Superior temporal gyrus (tissue), 1 donor: ENCODE data around the gene TMEM92.

Experiments used
- DNase-seq: peaks from one replicate; pipeline ENCODE4 v3.0.0-alpha.2; 2016; ENCODE audit errors: extremely low spot score

Gene TMEM92

DNA sequence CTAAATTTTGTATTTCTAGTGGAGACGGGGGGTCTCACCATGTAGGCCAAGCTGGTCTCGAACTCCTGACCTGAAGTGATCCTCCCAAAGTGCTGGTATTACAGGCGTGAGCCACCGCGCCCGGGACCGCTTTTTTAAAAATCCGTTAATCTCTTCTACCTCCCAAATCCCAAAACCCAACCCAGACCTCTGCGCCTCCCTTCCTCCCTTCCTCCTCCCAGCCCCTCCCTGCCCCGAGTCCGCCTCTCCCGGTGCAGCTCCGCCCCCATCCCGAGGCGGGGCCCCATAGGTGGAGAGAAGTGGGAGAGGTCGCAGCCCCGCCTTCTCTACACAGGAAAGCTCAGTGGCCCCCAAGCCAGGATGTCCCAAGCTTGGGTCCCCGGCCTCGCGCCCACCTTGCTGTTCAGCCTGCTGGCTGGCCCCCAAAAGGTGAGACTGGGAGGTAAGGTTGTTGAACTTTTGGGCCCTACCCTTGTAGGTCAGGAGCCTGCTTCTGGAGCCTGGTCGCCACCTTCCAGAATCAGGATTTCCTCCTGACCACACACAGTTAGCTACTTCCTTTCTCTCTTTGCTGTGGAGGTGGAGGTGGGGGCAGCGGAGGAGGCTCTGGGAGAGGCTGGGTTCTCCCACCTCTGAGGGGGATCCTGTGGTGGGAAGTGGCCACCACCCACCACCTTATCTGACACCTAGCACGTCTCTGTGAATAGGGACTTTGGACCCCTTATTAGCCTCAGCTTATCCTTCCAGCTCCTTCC is at the start of gene TMEM92:
TSS of gene TMEM92 (plus strand) at position 325 of the 755 bp plus-strand sequence. CDS start at position 361, 36 bp downstream.
- no peak for DNase-seq

DNA sequence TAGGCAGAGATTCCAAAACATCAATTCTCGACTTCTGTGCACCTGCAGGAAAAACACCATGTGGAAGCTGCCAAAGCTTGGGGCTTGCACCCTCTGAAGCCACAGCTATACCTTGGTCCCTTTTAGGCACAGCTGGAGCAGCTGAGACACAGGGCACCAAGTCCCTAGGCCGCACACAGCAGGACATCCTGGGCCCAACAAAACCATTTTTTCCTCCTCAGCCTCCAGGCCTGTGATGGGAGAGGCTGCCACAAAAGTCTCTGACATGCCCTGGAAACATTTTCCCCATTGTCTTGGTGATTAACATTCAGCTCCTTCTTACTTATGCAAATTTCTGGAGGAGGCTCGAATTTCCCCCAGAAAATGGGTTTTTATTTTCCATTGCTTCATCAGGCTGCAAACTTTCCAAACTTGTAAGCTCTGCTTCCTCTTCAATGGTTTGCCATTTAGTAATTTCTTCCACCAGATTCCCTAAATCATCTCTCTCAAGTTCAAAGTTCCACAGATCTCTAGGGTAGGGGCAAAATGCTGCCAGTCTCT is 48.5 kb upstream of the TMEM92 start:
- no peak for DNase-seq

GRCh38 chr17:50234581-50234980 is 39.7 kb upstream of the TMEM92 start:
- no peak for DNase-seq

DNA sequence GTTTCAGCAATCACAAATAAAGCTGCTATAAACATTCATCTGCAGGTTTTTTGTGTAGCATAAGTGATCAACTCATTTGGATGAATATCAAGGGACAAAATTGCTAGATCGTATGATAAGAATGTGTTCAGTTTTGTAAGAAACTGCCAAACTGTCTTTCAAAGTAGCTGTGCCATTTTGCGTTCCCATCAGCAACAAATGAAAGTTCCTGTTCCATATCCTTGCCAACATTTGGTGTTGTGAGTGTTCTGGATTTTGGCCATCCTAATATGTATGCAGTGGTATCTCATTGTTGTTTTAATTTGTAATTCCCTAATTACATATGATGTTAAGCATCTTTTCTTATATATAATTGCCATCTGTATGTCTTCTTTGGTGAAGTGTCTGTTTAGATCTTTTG is 36.4 kb upstream of the TMEM92 start:
- no peak for DNase-seq

DNA sequence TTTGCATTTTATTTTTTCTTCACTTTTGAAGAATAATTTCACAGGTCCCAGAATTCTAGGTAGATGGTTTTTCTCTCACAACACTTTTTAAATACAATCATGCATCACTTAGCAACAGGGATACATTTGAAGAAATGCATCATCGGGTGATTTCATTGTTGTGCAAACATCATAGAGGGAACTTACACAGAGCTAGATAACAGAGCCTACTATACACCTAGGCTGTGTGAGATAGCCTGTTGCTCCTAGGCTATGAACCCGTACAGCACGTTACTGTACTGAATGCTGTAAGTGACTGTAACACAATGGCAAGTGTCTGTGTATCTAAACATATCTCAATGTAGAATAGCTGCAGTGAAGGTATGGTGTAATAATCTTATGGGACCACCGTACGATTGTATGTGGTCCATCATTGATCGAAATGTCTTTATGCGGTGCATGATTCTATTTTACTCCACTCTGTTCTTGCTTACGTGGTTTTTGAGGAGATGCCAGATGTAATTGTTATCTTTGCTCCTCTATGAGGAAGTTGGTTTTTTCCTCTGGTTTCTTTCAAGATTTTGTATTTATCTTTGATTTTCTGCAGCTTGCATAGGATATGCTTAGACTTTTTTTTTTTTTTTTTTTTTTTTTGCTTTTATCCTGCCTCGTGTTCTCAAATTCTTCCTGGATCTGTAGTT is 35.5 kb upstream of the TMEM92 start:
- no peak for DNase-seq

GRCh38 chr17:50239937-50240336 is 34.3 kb upstream of the TMEM92 start:
- DNase-seq = no peak

- DNase-seq = no peak
Observed at GRCh38 chr17:50240851-50241250, 33.4 kb upstream of the TMEM92 start.

GRCh38 chr17:50241431-50241830 is 32.8 kb upstream of the TMEM92 start:
- DNase-seq = no peak

- DNase-seq = no peak
Observed at GRCh38 chr17:50244771-50245170, 29.5 kb upstream of the TMEM92 start.

DNA sequence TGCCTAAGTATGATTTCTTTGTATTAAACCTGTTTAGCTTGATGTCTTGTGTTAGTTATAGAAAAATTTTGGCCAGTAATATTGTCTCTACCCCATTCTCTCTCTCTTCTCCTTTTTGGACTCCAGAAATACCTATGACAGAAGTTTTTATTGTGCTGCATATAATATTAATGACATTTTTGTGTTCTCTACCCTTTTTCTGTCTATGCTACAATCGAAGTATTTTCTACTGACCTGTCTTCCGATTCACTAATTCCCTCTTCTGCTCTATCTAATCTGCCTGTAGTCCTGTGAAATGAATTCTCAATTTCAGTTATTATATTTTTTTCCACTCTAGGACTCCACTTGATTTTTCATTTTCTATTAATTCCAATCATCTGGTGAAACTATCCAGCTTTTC is 26.0 kb upstream of the TMEM92 start:
- no peak for DNase-seq

DNA sequence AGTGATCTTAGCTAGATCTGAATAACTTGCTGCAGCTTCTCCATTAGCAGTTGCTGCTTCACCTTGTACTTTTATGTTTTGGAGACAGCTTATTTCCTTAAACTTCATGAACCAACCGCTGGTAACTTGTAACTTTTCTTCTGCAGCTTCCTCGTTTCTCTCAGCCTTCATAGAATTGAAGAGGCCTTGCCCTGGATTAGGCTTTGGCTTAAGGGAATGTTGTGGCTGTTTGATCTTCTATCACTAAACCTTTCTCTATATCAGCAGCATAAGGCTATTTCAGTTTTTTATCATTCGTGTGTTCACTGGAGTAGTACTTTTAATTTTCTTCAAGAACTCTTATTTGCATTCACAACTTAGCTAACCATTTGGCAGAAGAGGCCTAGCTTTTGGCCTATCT is 21.5 kb upstream of the TMEM92 start:
- DNase-seq = no peak

DNA sequence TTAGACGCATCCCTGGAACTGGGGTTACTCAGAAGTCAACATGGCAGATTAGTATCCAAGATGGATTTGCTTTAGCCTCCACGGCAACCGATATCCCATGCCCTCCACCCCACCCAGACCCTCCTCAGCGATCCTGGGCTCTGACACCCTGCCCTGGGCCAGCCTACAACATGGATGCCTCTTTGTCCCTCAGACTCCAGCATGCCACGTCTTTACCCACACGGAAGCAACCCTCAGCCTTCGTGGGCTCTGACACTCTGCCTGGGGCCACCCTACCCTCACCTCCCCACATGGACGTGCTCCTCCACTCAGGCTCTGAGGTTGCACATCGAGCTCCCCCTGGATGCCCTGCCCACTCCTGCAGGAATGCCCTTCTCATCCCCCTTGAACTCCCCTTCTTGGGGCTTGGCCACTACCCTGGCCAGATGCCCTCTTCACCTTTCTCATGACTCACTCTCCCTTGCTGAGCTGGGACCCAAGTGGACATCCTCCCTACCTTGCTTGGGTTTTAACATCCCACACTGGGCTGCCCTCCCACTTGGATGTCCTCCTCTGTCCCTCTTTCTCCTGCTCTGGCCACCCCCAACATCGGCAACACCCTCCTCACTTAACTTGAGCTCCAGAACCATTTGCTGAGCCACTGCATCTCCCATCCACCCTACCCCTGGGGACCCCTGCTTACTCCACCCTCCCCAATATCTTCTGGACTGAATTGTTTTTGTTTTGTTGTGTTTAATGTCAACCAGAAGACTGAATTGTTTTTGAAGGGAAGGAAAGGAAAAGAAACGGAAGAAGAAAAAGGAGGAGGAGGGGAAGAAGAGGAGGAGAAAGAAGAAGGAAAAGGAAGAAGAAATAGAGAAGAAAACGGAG is 18.3 kb upstream of the TMEM92 start:
- no peak for DNase-seq

DNA sequence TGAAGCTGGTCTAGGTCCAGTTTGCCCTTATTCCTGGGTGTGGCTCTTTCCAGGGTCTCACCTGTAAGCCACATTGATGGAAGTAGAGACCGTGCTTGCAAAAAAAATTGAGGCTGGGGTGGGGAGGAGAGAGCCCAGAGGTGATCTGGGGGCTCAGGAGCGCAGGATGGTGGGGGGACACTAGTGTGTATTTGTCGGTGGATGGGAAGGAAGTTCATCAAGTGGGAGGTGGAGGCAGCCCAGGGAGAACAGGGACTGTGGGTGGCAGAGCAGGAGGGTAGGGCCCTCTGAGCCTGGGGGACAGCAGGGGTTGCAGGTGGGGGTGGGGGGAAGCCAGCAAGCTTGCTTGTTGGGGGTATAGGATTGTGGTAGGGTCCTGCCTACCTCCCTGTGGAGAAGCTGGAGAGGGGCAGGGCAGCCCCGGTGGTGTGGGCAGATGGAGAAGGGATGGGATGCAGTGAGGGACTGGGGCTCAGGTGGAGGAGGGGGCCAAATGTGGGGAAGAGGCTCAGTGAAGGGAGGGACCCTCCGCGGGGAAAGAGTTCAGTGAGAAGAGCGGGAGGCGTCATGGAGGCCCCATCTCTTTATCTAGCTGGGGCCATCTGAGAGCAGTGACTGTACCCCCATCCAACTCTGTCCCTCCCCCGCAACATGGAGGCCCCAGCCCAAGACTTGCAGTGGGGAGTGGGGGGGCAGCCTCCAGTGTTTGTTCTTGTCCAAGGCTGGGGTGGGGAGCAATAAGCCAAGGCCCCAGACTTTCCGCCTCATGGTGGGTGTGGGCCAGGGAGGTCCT is 17.2 kb upstream of the TMEM92 start:
- no peak for DNase-seq

DNA sequence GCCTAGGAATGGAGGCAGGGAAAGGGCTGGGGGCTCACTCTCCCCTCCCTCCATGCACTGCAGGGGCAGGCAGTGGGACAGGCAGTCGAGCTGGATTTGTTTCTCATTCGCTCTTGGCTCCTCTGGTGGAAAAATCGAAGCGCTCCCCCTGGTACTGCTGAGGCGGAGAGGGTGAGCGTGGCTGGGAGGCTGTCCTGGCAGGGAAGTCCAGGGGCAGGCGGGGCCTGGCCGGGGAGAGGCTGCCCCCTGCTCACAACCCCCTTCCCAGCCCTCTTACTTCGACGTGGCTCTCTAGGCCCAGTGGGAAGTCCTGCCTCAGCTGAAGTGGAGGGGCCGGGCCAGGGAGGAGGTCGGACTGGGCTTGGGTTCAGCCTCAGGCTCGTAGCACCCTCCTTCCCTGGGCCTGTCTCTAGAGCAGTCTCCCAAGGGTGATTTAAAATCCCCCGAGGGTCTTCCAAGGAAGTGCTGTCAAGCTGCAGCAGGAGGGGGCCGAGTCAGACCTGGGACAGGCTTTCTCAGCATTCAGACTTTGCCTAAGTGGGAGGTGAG is 16.5 kb upstream of the TMEM92 start:
- DNase-seq = no peak

- DNase-seq = no peak
Observed at GRCh38 chr17:50258647-50259476, 15.4 kb upstream of the TMEM92 start.

DNA sequence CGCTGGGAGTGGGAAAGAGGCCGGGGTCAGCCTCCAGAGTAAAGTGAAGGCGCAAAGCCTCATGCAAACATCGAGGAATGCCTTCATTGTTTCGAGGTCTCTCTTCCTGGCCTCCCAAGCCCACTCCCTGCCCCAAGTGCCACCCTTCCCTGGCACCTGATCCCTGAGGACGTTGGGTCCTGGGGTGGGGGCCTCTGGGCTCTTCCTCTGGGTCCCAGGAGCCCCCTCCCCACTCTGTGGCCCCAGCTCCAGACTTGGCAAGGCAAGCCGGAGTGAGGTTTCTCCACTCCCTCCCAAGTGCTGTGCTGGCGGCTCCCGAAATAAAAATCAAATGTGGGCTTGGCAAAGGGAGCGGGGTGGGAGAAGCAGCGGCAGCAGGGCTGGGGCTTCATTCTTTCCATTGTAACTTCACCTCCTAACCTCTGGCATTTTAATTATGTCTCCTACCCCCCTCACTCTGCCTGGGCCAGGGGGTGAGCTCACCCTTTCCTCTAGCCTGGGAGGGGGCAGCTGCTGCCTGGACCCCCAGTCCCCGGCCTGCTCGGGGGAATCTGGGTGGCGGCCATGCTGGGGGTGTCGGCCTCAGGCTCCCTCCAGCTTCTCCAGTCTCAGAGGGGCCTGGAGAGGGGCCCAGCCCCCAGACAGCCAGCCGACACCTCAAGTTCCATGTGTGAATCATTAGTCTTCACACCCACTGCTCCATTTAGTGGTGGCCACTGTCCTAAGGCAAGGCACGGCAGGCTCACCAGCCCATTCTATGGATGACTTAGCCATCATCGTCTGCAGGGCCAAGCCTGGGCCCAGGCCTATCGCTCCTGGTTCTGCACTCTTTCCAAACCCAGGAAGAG is 14.6 kb upstream of the TMEM92 start:
- DNase-seq = no peak

- DNase-seq = no peak
Observed at GRCh38 chr17:50260501-50260911, 13.8 kb upstream of the TMEM92 start.

GRCh38 chr17:50261051-50261915 is 13.0 kb upstream of the TMEM92 start:
- DNase-seq = no peak
